Thyroid gland (tissue), 4 donors: ENCODE data around the gene TFF3.

Source experiments
- CTCF ChIP-seq, 6 experiments: fragments of 200-600 bp in 3 of 6; fragments of 450-650 bp in 3 of 6; sonication (generic) in 3 of 6; IDR thresholded peaks; one replicate each; pipeline ENCODE4 v1.5.1; 2016 to 2019; ENCODE audit warnings: antibody characterized with exemption in 6 of 6, mild to moderate bottlenecking in 2 of 6, inconsistent platforms in 1 of 6, moderate library complexity in 1 of 6
- POLR2A ChIP-seq, 2 donors: fragments of 450-650 bp; IDR thresholded peaks; one replicate each; pipeline ENCODE4 v1.6.1; 2017; ENCODE audit warnings: antibody characterized with exemption in 2 of 2, mild to moderate bottlenecking in 2 of 2, moderate library complexity in 1 of 2

- TF ChIP-seq POLR2A (IDR thresholded peaks at IDR 0.05) (no peak), CTCF (IDR thresholded peaks at IDR 0.05) (no peak)
Measured at GRCh38 chr21:42307106-42307505, 8.1 kb downstream of the TFF3 start.
